Endodermal cell (in vitro differentiated cells): Measurements from ENCODE around the gene LDAH. TPM values are rescaled to one million over a fixed set of nuclear protein-coding genes. Genes with fewer than 3 reads are reported as not detected.

Experiments used
- DNase-seq: peaks from one replicate; pipeline ENCODE4 v3.0.0-alpha.2; 2017
- H3K27ac ChIP-seq: 2 replicates; pipeline ENCODE4 v1.5.1; 2013; ENCODE audit warnings: mild to moderate bottlenecking, low read depth, low read length, moderate library complexity
- H3K27me3 ChIP-seq: 2 replicates; pipeline ENCODE4 v1.6.1; 2013; ENCODE audit warnings: mild to moderate bottlenecking, low read length, moderate library complexity; ENCODE audit not compliant: insufficient read depth, control insufficient read depth, poor library complexity, severe bottlenecking
- H3K36me3 ChIP-seq: 2 replicates; pipeline ENCODE4 v1.7.0; 2013; ENCODE audit warnings: mild to moderate bottlenecking, low read length, moderate library complexity; ENCODE audit not compliant: control insufficient read depth, insufficient read depth
- H3K4me1 ChIP-seq: one replicate; pipeline ENCODE4 v1.7.0; 2013; ENCODE audit warnings: low read length; ENCODE audit not compliant: control insufficient read depth, insufficient read depth
- H3K4me3 ChIP-seq: 2 replicates; pipeline ENCODE4 v1.5.1; 2013; ENCODE audit warnings: mild to moderate bottlenecking, low read length, moderate library complexity
- H3K9ac ChIP-seq: 2 replicates; pipeline ENCODE4 v1.6.1; 2013; ENCODE audit warnings: mild to moderate bottlenecking, low read length, moderate library complexity; ENCODE audit not compliant: poor library complexity, severe bottlenecking; ENCODE audit errors: extremely low read depth
- H3K9me3 ChIP-seq: 2 replicates; pipeline ENCODE4 v1.6.1; 2013; ENCODE audit warnings: mild to moderate bottlenecking, low read length, moderate library complexity; ENCODE audit not compliant: control insufficient read depth
- H3K27ac Mint-ChIP-seq: 2 replicates; pipeline ENCODE4 v1.8.0; 2020; ENCODE audit warnings: mixed read lengths
- H3K27me3 Mint-ChIP-seq: 2 replicates; pipeline ENCODE4 v1.8.0; 2021; ENCODE audit warnings: mild to moderate bottlenecking, mixed read lengths; ENCODE audit not compliant: insufficient read depth
- H3K36me3 Mint-ChIP-seq: 2 replicates; pipeline ENCODE4 v1.8.0; 2020; ENCODE audit warnings: low read depth, mixed read lengths
- H3K4me1 Mint-ChIP-seq: 2 replicates; pipeline ENCODE4 v1.8.0; 2020; ENCODE audit warnings: mixed read lengths
- H3K4me3 Mint-ChIP-seq: 2 replicates; pipeline ENCODE4 v1.8.0; 2020; ENCODE audit warnings: mild to moderate bottlenecking, moderate library complexity, mixed read lengths
- H3K9me3 Mint-ChIP-seq: 2 replicates; pipeline ENCODE4 v1.8.0; 2020; ENCODE audit warnings: mild to moderate bottlenecking, mixed read lengths
- WGBS, 2 experiments: methylation state at CpG; one replicate each; pipeline versions ENCODE4 v1.1.5 to v1.1.7; 2013; ENCODE audit warnings: missing lambda C conversion rate in 2 of 2, mixed read lengths in 1 of 2; ENCODE audit not compliant: insufficient coverage in 1 of 2, insufficient read length in 1 of 2; 5-methylcytosine and 5-hydroxymethylcytosine counted together
- total RNA-seq, 2 donors: library from RNA; stranded (reverse); fragmentation: NEBNext Ultra II Directional in 1 of 2; extraction: Animal tissue kit (Norgen Biotek cat#: 25700) in 1 of 2; gene quantifications; 2 replicates in 1 of 2; 3 replicates in 1 of 2; pipeline ENCODE4 v1.2.1, GENCODE V29; 2021
- TF ChIP-seq, protein P1 (sequence below): fragments of 200-600 bp; sonication (generic); conservative IDR thresholded peaks from 2 replicates; pipeline ENCODE4 v1.5.0; 2021; ENCODE audit warnings: antibody characterized with exemption, mild to moderate bottlenecking

The LDAH gene
- total RNA-seq, 2 donors from 2014 or later = 28.7 to 42.2 TPM

DNA sequence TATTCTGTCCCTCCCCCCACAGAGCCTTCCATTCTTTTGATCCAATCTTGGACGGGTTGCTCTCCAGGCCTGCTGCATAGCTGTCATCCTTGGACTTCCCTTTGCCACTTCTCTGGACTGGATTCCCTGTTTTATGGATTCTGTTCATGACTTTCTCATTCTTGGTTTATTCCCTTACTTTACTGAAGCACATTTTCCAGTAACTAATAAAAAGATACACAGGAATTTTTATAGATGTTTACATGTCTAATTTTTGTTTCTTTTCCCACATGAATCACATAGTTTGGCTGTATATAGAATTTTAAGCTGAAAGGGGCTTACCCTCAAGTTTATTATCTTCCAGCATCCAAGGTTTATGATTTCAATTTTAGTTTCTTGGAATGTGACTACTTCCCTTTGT, 118.0 kb downstream of the LDAH start:
- Mint-ChIP-seq H3K27ac (no peak overlapping the region), H3K27me3 (no peaks in the 10 kb centered on the region), H3K36me3 (no peaks in the 10 kb centered on the region), H3K4me1 (peaks cover 18% of the 10 kb centered on the region), H3K4me3 (no peak overlapping the region), H3K9me3 (no peaks in the 10 kb centered on the region)
- H3K9ac ChIP-seq = no peak overlapping the region
- WGBS, 2 experiments = 92 to 98% methylated on average over 1 of the region's 1 CpG
- peaks cover 14% of the 10 kb centered on the region for H3K36me3 ChIP-seq
- TF ChIP-seq, protein P1, sequence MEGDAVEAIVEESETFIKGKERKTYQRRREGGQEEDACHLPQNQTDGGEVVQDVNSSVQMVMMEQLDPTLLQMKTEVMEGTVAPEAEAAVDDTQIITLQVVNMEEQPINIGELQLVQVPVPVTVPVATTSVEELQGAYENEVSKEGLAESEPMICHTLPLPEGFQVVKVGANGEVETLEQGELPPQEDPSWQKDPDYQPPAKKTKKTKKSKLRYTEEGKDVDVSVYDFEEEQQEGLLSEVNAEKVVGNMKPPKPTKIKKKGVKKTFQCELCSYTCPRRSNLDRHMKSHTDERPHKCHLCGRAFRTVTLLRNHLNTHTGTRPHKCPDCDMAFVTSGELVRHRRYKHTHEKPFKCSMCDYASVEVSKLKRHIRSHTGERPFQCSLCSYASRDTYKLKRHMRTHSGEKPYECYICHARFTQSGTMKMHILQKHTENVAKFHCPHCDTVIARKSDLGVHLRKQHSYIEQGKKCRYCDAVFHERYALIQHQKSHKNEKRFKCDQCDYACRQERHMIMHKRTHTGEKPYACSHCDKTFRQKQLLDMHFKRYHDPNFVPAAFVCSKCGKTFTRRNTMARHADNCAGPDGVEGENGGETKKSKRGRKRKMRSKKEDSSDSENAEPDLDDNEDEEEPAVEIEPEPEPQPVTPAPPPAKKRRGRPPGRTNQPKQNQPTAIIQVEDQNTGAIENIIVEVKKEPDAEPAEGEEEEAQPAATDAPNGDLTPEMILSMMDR = no peak
- DNase-seq = no peak
- H3K27ac ChIP-seq = no peak overlapping the region
- H3K9me3 ChIP-seq = peaks cover 5% of the 10 kb centered on the region
- H3K4me1 ChIP-seq = no peaks in the 10 kb centered on the region
- H3K4me3 ChIP-seq = no peak overlapping the region
- no peaks in the 10 kb centered on the region for H3K27me3 ChIP-seq

DNA sequence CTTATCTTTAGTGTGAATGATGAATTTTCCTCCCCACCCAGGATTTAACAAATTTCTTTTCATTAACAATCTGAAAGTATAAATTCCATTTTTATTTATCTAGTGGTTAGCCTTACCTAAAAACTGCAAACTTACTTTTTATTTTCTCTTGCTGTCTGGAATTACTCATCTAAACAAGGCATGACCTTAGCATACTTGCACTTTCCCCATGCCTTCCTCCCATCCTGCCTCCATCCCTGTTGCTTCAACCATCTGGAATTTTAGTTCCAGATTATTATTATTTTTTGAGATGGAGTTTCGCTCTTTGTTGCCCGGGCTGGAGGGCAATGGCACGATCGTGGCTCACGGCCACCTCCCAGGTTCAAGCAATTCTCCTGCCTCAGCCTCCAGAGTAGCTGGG, 120.3 kb downstream of the LDAH start:
- TF ChIP-seq, protein P1 = no peak
- no peak for DNase-seq
- Histone ChIP-seq H3K4me3 (no peak overlapping the region), H3K36me3 (peaks cover 23% of the 10 kb centered on the region), H3K27ac (no peak overlapping the region), H3K27me3 (no peaks in the 10 kb centered on the region), H3K9me3 (no peaks in the 10 kb centered on the region), H3K9ac (no peak overlapping the region), H3K4me1 (no peaks in the 10 kb centered on the region)
- H3K4me1 Mint-ChIP-seq = peaks cover 15% of the 10 kb centered on the region
- H3K27me3 Mint-ChIP-seq = no peaks in the 10 kb centered on the region
- no peaks in the 10 kb centered on the region for H3K9me3 Mint-ChIP-seq
- H3K4me3 Mint-ChIP-seq = no peak overlapping the region
- H3K27ac Mint-ChIP-seq = no peak overlapping the region
- 98% methylated on average over 5 of the region's 5 CpGs; no CpG with 5 or more reads in 1 of the 2 experiments for WGBS, 2 experiments
- H3K36me3 Mint-ChIP-seq = no peaks in the 10 kb centered on the region

GRCh38 chr2:20698916-20699613, 123.8 kb downstream of the LDAH start:
- Mint-ChIP-seq H3K27ac (no peak overlapping the region), H3K36me3 (no peaks in the 10 kb centered on the region), H3K4me3 (no peak overlapping the region), H3K27me3 (no peaks in the 10 kb centered on the region), H3K4me1 (peaks cover 5% of the 10 kb centered on the region), H3K9me3 (no peaks in the 10 kb centered on the region)
- Histone ChIP-seq H3K9me3 (no peaks in the 10 kb centered on the region), H3K27me3 (no peaks in the 10 kb centered on the region), H3K4me1 (no peaks in the 10 kb centered on the region), H3K36me3 (peaks cover 26% of the 10 kb centered on the region), H3K9ac (no peak overlapping the region), H3K27ac (no peak overlapping the region), H3K4me3 (no peak overlapping the region)
- TF ChIP-seq, protein P1 = no peak
- no peak for DNase-seq
- 97% methylated on average over 4 of the region's 4 CpGs for WGBS, 2 experiments
